Spleen (tissue), 11 donors: ENCODE measurements around the gene GNGT2. TPM values are rescaled to one million over a fixed set of nuclear protein-coding genes. Genes with fewer than 3 reads are reported as not detected.

Experiments used
- DNase-seq: peaks from one replicate; pipeline ENCODE4 v3.0.0-alpha.2; 2020
- H3K27ac ChIP-seq, 8 donors: fragments of 200-600 bp; sonication (generic) in 7 of 8; 1 replicate in 4 of 8; 2 replicates in 4 of 8; pipeline versions ENCODE4 v1.5.0 to v1.8.0; 2016 to 2021; ENCODE audit warnings: inconsistent platforms in 4 of 8, mild to moderate bottlenecking in 4 of 8, moderate library complexity in 1 of 8
- H3K27me3 ChIP-seq, 7 donors: fragments of 200-600 bp; sonication (generic) in 6 of 7; replicated peaks in 1 of 7; 1 replicate in 4 of 7; 2 replicates in 3 of 7; pipeline versions ENCODE4 v1.5.0 to v1.8.0; 2016 to 2021; ENCODE audit warnings: inconsistent platforms in 3 of 7, mild to moderate bottlenecking in 1 of 7
- H3K36me3 ChIP-seq, 6 donors: fragments of 200-600 bp; sonication (generic) in 5 of 6; 1 replicate in 4 of 6; 2 replicates in 2 of 6; pipeline versions ENCODE4 v1.5.0 to v1.8.0; 2016 to 2021; ENCODE audit warnings: inconsistent platforms in 2 of 6
- H3K4me1 ChIP-seq, 6 donors: fragments of 200-600 bp; sonication (generic) in 5 of 6; 1 replicate in 3 of 6; 2 replicates in 3 of 6; pipeline versions ENCODE4 v1.5.0 to v1.8.0; 2016 to 2021; ENCODE audit warnings: inconsistent platforms in 3 of 6
- H3K4me3 ChIP-seq, 8 donors: fragments of 200-600 bp; sonication (generic) in 7 of 8; 1 replicate in 4 of 8; 2 replicates in 4 of 8; pipeline versions ENCODE4 v1.5.0 to v1.8.0; 2016 to 2021; ENCODE audit warnings: inconsistent platforms in 4 of 8, mild to moderate bottlenecking in 4 of 8, moderate library complexity in 2 of 8
- H3K9me3 ChIP-seq, 8 donors: fragments of 200-600 bp; sonication (generic) in 7 of 8; 1 replicate in 4 of 8; 2 replicates in 4 of 8; pipeline versions ENCODE4 v1.5.0 to v1.8.0; 2016 to 2021; ENCODE audit warnings: inconsistent platforms in 4 of 8
- POLR2A ChIP-seq, 3 donors: fragments of 450-650 bp; IDR thresholded peaks; one replicate each; pipeline ENCODE4 v1.5.1; 2017; ENCODE audit warnings: antibody characterized with exemption in 3 of 3, mild to moderate bottlenecking in 1 of 3
- POLR2AphosphoS5 ChIP-seq, 3 donors: sonication (generic); formaldehyde crosslinking; IDR thresholded peaks; one replicate each; pipeline ENCODE4 v1.5.1; 2017; ENCODE audit warnings: antibody characterized with exemption in 3 of 3
- WGBS, 5 donors: extraction: QIAGEN DNeasy Blood & Tissue Kit in 3 of 5; methylation state at CpG; one replicate each; pipeline versions ENCODE4 v1.1.5 to v1.1.7; 2013 to 2018; 5-methylcytosine and 5-hydroxymethylcytosine counted together
- intact Hi-C: fragments of 100-400 bp; cut with DNase I; formaldehyde crosslinking; loops from one replicate; pipeline ENCODE4 v1.15.0; 2023; ENCODE audit warnings: low total_unique reads
- polyA plus RNA-seq, 3 donors: library from polyadenylated mRNA; stranded (reverse); fragments of 200-250 nt; gene quantifications; one replicate each; pipeline ENCODE4 v1.2.1, GENCODE V29; 2013
- total RNA-seq, 7 donors: library from RNA; depleted of rRNA in 3 of 7; stranded (reverse); fragments of >200 nt in 3 of 7; fragmentation: NEBNext Ultra II Directional in 4 of 7; extraction: Animal tissue kit (Norgen Biotek cat#: 25700) in 4 of 7; gene quantifications; one replicate each; pipeline versions ENCODE4 v1.1.0 to v1.2.1, GENCODE V29; 2016 to 2021
- TF ChIP-seq, protein P1 (sequence below), 11 experiments: fragments of 200-600 bp in 7 of 11; fragments of 450-650 bp in 4 of 11; sonication (generic) in 4 of 11; IDR thresholded peaks in 8 of 11; conservative IDR thresholded peaks in 3 of 11; 1 replicate in 7 of 11; 2 replicates in 4 of 11; pipeline versions ENCODE4 v1.4.0 to v1.8.0; 2016 to 2021; ENCODE audit warnings: antibody characterized with exemption in 11 of 11, inconsistent platforms in 4 of 11, mild to moderate bottlenecking in 1 of 11
- donor health status: healthy with polysubstance abuse.
- donor health status: DM: no; HTN: no; CAD: no; lungs with moderate emphysema.
- donor health status: DM: no; HTN: no; CAD: no.
- donor health status: Bipolar disorder and iron deficiency.
- donor health status: healthy.
- donor health status: DM: no; HTN: no; CAD: no.
- donor health status: DM: yes; HTN: yes; CAD: no.

GNGT2 gene
- total and polyA plus RNA-seq, 10 donors: 17.2 to 42.9 (median 22.6) TPM

DNA sequence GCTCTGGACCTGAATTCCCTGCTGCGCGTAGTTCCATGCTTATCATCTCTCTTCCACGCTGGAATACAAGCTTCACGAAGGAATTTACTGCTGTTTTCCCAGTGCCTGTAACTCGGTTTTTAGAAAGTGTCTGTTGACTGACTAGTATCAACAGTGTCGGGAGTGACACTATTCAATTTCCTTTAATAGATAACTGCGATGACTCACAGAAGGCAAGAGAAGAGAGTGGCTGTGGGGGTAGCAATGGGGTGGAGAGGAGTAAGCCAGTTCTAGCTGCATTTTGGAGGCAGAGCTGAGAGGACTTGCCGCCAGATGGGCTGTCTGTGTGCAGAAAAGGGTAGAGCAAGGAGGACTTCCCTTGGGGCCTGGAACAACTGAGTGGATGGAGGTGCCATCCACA is 52.6 kb downstream of the GNGT2 start:
- TF ChIP-seq POLR2AphosphoS5 (IDR thresholded peaks at IDR 0.05) (no peak), POLR2A (IDR thresholded peaks at IDR 0.05) (no peak)
- TF ChIP-seq, protein P1, sequence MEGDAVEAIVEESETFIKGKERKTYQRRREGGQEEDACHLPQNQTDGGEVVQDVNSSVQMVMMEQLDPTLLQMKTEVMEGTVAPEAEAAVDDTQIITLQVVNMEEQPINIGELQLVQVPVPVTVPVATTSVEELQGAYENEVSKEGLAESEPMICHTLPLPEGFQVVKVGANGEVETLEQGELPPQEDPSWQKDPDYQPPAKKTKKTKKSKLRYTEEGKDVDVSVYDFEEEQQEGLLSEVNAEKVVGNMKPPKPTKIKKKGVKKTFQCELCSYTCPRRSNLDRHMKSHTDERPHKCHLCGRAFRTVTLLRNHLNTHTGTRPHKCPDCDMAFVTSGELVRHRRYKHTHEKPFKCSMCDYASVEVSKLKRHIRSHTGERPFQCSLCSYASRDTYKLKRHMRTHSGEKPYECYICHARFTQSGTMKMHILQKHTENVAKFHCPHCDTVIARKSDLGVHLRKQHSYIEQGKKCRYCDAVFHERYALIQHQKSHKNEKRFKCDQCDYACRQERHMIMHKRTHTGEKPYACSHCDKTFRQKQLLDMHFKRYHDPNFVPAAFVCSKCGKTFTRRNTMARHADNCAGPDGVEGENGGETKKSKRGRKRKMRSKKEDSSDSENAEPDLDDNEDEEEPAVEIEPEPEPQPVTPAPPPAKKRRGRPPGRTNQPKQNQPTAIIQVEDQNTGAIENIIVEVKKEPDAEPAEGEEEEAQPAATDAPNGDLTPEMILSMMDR (IDR thresholded peaks at IDR 0.05 in 8 of 11, conservative IDR thresholded peaks at IDR 0.05 in 3 of 11): no peak
- DNase-seq: no peak
- 73 to 84% (median 79%) methylated on average over 8 of the region's 8 CpGs for WGBS, 5 donors
- intact Hi-C loops: no loop called here
- H3K27ac ChIP-seq: no peak overlapping the region
- H3K36me3 ChIP-seq: no peaks in the 10 kb centered on the region
- no peaks in the 10 kb centered on the region for H3K4me1 ChIP-seq
- H3K27me3 ChIP-seq: peaks cover 0 to 58% (median 12%) of the 10 kb centered on the region in 7 donors
- no peaks in the 10 kb centered on the region for H3K9me3 ChIP-seq
- no peak overlapping the region for H3K4me3 ChIP-seq

DNA sequence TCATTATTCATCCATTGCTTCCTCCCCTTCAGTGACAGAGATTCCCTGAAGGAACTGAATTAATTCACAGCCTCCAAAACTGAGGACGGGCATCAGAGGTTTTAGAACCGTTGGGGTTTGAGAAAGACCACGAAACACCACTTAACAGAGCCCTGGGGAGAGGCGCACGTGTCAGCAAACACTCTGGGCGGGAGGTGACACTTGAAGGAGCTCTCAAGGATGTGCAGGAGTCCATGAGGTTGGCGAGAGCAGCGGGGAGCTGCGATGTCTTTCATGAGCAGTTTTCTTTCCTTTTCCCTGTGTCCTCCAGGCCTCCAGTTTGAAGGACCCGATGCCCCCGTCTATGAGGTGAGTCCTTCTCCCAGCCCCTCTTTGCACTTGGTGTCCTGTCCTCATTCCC is 54.1 kb downstream of the GNGT2 start:
- Histone ChIP-seq H3K27me3 (peaks cover 0 to 71% (median 12%) of the 10 kb centered on the region in 7 donors), H3K36me3 (no peaks in the 10 kb centered on the region), H3K4me3 (no peak overlapping the region), H3K4me1 (no peaks in the 10 kb centered on the region), H3K27ac (no peak overlapping the region), H3K9me3 (no peaks in the 10 kb centered on the region)
- 69 to 80% (median 78%) methylated on average over 11 of the region's 11 CpGs for WGBS, 5 donors
- no peak for DNase-seq
- intact Hi-C loops: no loop called here
- no peak for TF ChIP-seq POLR2AphosphoS5 (IDR thresholded peaks at IDR 0.05)
- TF ChIP-seq, protein P1 (IDR thresholded peaks at IDR 0.05 in 8 of 11, conservative IDR thresholded peaks at IDR 0.05 in 3 of 11): no peak
- no peak for TF ChIP-seq POLR2A (IDR thresholded peaks at IDR 0.05)

Other genes starting within 250 kb of the GNGT2 start
- not detected for gene GIP, start 242.0 kb downstream of the GNGT2 start, total RNA-seq
- gene GIP, start 242.0 kb downstream of the GNGT2 start, polyA plus RNA-seq: not detected
- gene IGF2BP1, start 213.2 kb downstream of the GNGT2 start, total RNA-seq: not detected
- gene IGF2BP1, start 213.2 kb downstream of the GNGT2 start, polyA plus RNA-seq: under 1 TPM in 1 of 3 donors, not detected in 2; 0.17 TPM
- gene B4GALNT2, start 77.8 kb downstream of the GNGT2 start, total RNA-seq: under 1 TPM in 4 of 7 donors, not detected in 3; 0.10 to 0.21 (median 0.18) TPM
- not detected for gene B4GALNT2, start 77.8 kb downstream of the GNGT2 start, polyA plus RNA-seq
- 100 to 1,000 TPM in 2 of 7 donors, 10 to 100 TPM in 5; 74.0 to 121 (median 87.2) TPM for gene ABI3, start 133 bp upstream of the GNGT2 start, total RNA-seq
- gene ABI3, start 133 bp upstream of the GNGT2 start, polyA plus RNA-seq: 10 to 100 TPM; 51.3 to 94.7 (median 56.6) TPM
- 10 to 100 TPM in 2 of 7 donors, 1 to 10 TPM in 5; 1.5 to 12.2 (median 6.9) TPM for gene PHOSPHO1, start 20.2 kb upstream of the GNGT2 start, total RNA-seq
- 1 to 10 TPM in 1 of 3 donors, under 1 TPM in 2; 0.80 to 2.1 (median 0.96) TPM for gene PHOSPHO1, start 20.2 kb upstream of the GNGT2 start, polyA plus RNA-seq
- gene ZNF652, start 151.7 kb upstream of the GNGT2 start, total RNA-seq: 10 to 100 TPM; 51.4 to 73.9 (median 57.5) TPM
- 10 to 100 TPM; 18.2 to 26.6 (median 23.3) TPM for gene ZNF652, start 151.7 kb upstream of the GNGT2 start, polyA plus RNA-seq
- gene PHB1, start 204.3 kb upstream of the GNGT2 start, total RNA-seq: 10 to 100 TPM; 49.4 to 84.1 (median 66.6) TPM
- gene PHB1, start 204.3 kb upstream of the GNGT2 start, polyA plus RNA-seq: 100 to 1,000 TPM in 1 of 3 donors, 10 to 100 TPM in 2; 60.3 to 109 (median 95.5) TPM